G401 (cell line): Measurements from ENCODE around the gene CCDC149. TPM values are rescaled to one million over a fixed set of nuclear protein-coding genes. Genes with fewer than 3 reads are reported as not detected.

Source experiments
- DNase-seq: peaks from one replicate; pipeline ENCODE4 v3.0.0-alpha.2; 2015; ENCODE audit warnings: low spot score
- in situ Hi-C: cut with HindIII; loops from 2 replicates; pipeline ENCODE4 v1.10.0; 2016; ENCODE audit warnings: low sequenced_read_pairs, mixed read lengths
- total RNA-seq: library from RNA; depleted of rRNA; stranded (reverse); fragments of >200 nt; shearing (Covaris generic); gene quantifications from 2 replicates; pipeline ENCODE4 v1.2.3, GENCODE V29; 2014

Gene CCDC149
- total RNA-seq, 1 experiment from 2014 or later: not detected

- no peak for DNase-seq
- in situ Hi-C loops: no loop called here
Measured at GRCh38 chr4:24810871-24811631, 101.8 kb downstream of the CCDC149 start.

DNA sequence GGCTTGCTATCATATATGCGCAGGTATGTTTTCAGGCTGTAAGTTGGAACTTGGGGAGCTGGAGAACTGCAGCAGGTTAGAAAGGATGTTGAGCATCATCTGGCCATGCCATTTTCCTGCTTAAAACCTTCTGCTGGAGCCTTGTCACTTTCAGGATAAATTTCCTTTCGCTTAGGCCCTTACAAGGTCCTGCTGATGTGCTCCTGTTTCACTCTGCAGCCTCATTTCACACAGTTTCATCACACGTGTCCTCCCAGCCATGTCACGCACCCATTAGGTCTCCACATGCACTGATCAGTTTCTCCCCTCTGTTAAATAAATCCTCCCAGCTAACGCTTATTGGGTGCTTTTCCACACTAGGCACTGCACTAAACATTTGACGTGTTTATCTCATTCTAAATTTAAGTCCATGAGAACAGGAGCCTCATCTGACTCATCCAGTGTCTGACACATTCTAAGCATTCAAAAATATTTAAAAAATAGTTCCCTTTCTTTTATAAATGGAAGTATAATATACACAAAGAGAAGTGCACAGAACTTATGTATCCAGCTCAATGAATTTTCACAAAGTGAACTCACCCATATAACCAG lies 102.9 kb downstream of the CCDC149 start:
- DNase-seq: no peak

DNA sequence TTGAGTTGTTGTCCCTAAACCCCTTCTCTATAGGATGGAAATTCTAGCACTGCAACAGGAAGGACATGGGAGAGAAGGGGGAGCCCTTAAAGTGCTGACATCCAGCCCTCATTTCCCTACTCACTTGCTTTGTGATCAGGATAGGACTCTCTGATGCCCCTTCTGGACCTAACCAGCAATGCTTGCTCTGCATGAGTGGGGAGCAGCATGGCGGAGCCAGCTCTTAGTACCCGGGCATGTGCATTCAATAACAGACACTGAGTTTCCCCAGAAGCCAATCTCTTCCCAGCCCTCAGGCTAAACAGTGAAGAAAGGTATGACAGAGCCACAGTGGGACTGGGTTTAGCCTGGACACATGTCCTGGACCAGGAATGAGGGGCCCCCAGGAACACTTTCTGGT lies 103.5 kb downstream of the CCDC149 start:
- in situ Hi-C loops: no loop called here
- DNase-seq: no peak

More for the DNA sequence above, 102.9 kb downstream of the CCDC149 start:
- in situ Hi-C loops: no loop called here

DNA sequence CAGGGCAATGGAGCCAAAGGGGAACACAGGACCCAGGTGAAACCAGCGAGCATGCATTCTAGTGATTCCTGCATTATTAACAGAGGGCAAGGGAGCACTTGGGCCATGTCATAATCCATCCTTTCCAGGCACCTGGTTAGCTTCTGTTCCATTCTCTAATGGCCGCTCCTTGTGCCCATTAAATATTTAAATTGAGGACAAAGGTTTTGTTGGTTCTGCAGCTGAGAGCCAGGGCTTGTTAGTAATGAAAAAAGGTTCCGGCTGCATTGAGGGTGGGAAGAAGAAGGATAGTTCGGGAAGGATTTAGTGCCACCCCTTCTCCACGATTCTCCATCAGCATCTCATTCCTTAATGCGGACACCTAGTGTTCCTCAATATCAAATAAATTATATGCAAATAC lies 103.9 kb downstream of the CCDC149 start:
- DNase-seq: no peak
- in situ Hi-C loops: no loop called here

- no peak for DNase-seq
- in situ Hi-C loops: no loop called here
Measured at GRCh38 chr4:24808261-24808660, 104.6 kb downstream of the CCDC149 start.

GRCh38 chr4:24807611-24808010 lies 105.2 kb downstream of the CCDC149 start:
- in situ Hi-C loops: no loop called here
- DNase-seq: no peak

DNA sequence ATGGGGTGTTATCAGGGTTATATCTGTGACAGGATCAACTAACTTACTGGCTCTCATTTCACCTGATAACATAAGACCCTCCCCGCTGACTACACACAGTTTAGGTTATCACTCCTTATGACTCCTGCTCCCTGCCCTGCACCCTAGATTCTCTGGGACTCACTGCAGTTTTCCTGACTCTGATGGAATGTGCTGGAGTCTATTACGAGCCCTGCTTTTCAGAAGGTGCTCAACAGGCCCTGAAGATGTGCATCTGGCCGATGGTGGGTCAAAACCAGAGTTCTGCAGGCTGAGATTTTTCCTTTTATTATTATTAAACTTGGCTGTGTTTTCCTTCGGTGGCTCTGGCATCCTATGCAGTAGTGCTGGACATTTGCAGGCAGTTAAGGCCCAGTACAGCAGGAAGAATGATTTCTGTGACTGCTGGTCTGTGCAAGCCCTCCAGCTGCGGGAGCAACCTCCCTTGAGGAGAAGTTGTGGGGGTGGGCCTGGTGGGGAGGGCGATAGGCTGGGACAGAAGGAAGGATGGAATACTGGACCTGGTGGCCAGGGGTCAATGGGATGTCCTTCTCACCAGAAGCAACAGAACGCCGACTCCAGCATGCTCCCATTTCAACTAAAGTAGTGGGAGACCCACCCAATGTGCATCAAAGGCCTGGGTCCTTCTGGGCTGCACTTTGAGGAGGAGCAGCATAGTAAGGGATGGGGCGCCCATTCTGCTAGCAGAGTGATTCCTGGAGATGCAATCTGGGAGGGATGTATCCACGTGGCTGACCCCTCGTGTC lies 106.4 kb downstream of the CCDC149 start:
- in situ Hi-C loops: no loop called here
- no peak for DNase-seq

DNA sequence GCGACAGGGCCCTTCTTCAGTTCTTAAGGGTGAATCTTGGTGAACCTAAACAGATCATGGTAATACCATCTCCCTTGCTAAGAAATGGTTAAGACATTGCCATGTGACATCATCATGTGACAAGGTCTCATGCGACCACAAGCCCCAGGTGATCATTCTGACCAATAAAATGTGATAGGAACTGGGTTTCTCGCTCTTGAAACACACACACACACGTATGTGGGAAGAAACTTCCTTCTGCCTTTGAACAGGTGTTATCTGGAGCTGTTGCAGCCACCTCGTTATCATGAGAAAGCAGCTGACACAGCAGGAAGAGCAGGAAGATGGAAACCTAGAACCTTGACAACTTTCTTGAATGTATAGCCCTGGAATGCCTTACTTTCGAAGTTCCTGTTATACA lies 107.3 kb downstream of the CCDC149 start:
- in situ Hi-C loops: no loop called here
- no peak for DNase-seq

DNA sequence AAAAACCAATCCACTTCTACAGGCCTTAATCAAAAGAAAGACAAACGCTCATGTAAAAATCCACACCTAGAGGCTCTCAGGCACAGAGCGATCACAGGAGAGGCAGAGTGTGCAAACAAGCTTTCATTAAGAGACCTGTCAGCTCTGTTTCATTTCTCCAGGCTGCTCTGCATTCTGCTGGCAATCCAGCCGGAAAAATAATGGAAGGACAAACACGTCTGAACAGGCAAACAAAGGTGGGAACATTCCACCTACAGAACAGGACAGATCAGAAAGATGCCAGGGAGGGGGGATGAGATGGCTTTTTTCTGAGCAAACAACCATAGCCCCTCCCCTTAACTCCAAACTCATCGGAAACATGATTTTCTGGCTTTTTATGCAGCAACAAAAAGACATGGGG lies 107.8 kb downstream of the CCDC149 start:
- no peak for DNase-seq
- in situ Hi-C loops: no loop called here

GRCh38 chr4:24802648-24803047 lies 110.2 kb downstream of the CCDC149 start:
- DNase-seq: no peak
- in situ Hi-C loops: no loop called here

GRCh38 chr4:24801136-24801855 lies 111.5 kb downstream of the CCDC149 start:
- in situ Hi-C loops: no loop called here
- no peak for DNase-seq

DNA sequence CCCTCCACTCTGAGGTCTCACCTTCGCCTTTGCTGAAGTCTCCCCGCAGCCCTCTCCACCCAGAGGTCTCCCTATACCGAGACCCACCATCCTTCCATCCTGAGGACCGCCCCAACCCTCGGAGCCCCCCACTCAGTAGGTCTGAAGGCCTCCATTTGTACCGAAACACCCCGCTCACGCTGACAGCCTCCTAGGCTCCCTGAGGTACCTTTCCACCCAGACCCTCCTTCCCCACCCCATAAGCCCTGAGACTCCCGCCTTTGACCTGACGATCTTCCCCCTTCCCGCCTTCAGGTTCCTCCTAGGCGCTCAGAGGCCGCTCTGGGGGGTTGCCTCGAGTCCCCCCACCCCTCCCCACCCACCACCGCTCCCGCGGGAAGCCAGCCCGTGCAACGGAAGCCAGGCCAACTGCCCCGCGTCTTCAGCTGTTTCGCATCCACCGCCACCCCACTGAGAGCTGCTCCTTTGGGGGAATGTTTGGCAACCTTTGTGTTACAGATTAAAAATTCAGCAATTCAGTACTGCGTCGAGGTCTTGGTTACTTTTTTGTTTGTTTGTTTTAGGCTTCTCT lies 112.4 kb downstream of the CCDC149 start:
- DNase-seq: no peak
- in situ Hi-C loops: no loop called here

GRCh38 chr4:24799544-24800324 lies 113.1 kb downstream of the CCDC149 start:
- in situ Hi-C loops: no loop called here
- no peak for DNase-seq

DNA sequence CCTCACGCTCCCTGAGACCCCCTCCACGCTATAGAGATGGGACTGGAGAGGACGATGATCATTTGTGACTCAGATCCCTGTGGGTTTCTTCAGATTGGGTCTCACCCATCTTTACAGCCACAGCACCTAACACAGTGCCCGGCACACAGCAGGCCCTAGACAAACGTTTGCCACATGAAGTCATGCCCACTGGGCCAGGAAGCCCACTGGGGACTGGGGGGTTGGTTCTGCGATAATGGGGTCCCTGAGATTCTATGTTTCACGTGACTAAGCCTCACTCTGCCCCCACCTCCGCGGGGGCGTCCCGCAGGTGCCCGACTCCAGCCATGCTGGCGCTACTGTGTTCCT lies 113.7 kb downstream of the CCDC149 start:
- in situ Hi-C loops: no loop called here
- no peak for DNase-seq

DNA sequence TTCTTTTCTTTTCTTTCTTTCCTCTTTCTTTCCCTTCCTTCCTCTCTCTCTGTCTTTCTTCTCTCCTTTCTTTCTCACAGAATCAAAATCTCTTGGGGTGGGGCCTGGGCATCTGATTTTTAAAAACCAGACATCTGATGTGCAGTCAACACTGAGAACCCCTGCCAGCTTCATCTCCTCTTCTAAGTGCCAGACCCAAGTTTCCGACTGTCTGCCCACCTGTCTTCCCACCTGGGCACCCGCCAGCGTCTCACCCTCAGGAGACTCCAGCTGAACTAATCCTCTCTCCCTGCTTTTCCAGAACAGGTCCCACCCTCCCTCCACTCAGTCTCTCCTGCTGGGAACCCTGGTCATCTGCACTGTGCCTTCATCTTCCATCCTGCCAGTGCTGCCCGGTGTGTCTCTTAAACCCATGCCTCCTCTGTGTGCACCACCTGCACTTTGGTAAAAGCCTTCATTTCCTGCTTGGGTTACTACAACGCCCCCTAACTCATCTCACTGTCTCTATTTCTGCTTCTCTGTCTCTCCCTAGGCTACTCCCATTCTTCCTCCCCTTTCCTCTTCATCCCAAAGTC lies 114.7 kb downstream of the CCDC149 start:
- peak; percentile 55 for DNase-seq
- in situ Hi-C loops: no loop called here

GRCh38 chr4:24796620-24797019 lies 116.2 kb downstream of the CCDC149 start:
- in situ Hi-C loops: no loop called here
- no peak for DNase-seq

DNA sequence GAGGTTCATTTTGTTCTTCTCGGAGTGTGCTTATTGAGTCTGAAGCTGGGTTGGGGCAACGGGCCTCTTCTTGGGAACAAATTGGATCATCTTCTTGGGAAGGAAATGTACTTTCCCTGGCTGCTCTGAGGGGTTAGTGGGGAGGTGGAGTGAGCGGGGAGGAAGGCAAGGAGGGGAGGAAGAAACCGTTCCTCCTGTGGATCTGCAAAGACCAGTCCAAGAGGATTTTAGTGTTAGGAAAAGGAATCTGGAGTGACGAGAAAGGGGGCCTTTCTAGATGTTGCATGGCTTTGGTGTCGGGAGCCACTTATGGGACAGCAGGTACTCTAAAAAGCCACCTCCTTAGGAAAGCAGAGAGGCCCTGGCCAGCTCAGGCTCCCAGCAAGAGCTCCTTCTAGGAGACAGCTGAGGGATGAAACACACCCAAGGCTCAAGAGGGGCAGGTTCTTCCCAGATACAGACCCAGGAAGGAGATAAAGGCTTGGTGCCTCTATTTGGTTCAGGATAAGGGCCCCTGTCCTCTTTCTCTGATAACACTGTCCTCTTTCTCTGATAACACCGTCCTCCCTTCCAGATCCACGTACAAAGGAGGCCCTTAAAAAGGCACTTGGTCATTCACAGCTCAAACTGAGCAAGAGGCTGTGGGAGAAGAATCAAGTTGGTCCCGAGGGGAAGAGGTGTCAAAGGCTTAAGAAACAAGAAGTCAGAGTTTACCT lies 117.0 kb downstream of the CCDC149 start:
- in situ Hi-C loops: no loop called here
- DNase-seq: no peak
